H9 (cell line): Measurements from ENCODE around the gene UBE2Q2. TPM values are rescaled to one million over a fixed set of nuclear protein-coding genes. Genes with fewer than 3 reads are reported as not detected.

Experiments used
- DNase-seq: peaks from one replicate; pipeline ENCODE4 v3.0.0-alpha.2; 2017
- H2AFZ ChIP-seq: one replicate; pipeline ENCODE4 v1.6.1; 2013; ENCODE audit warnings: mild to moderate bottlenecking, low read length, control low read depth, moderate library complexity
- H2AK5ac ChIP-seq: 2 replicates; pipeline ENCODE4 v1.6.1; 2013; ENCODE audit warnings: low read length, control low read depth, mixed read lengths; ENCODE audit not compliant: insufficient read length
- H2BK120ac ChIP-seq: one replicate; pipeline ENCODE4 v1.6.1; 2013; ENCODE audit warnings: low read depth, mild to moderate bottlenecking, low read length, control low read depth, inconsistent platforms; ENCODE audit not compliant: poor library complexity, severe bottlenecking
- H2BK12ac ChIP-seq: 2 replicates; pipeline ENCODE4 v1.6.1; 2013; ENCODE audit warnings: low read length, control low read depth, mixed read lengths, low read depth; ENCODE audit not compliant: insufficient read length
- H2BK15ac ChIP-seq: 2 replicates; pipeline ENCODE4 v1.6.1; 2013; ENCODE audit warnings: low read depth, low read length, control low read depth
- H2BK20ac ChIP-seq: one replicate; pipeline ENCODE4 v1.6.1; 2013; ENCODE audit warnings: low read depth, mild to moderate bottlenecking, low read length, control low read depth, inconsistent platforms; ENCODE audit not compliant: poor library complexity, severe bottlenecking
- H2BK5ac ChIP-seq: 2 replicates; pipeline ENCODE4 v1.6.1; 2013; ENCODE audit warnings: low read length, control low read depth, mixed read lengths; ENCODE audit not compliant: insufficient read length
- H3K14ac ChIP-seq: 2 replicates; pipeline ENCODE4 v1.6.1; 2013; ENCODE audit warnings: low read length, control low read depth; ENCODE audit not compliant: insufficient read depth
- H3K18ac ChIP-seq: 2 replicates; pipeline ENCODE4 v1.6.1; 2013; ENCODE audit warnings: low read depth, mild to moderate bottlenecking, mixed read lengths, low read length, control low read depth; ENCODE audit not compliant: insufficient read length
- H3K23ac ChIP-seq: 2 replicates; pipeline ENCODE4 v1.6.1; 2013; ENCODE audit warnings: low read length, control low read depth, mixed read lengths, low read depth; ENCODE audit not compliant: insufficient read length
- H3K23me2 ChIP-seq: 2 replicates; pipeline ENCODE4 v1.6.1; 2013; ENCODE audit warnings: low read depth, mild to moderate bottlenecking, mixed read lengths, low read length, control low read depth; ENCODE audit not compliant: insufficient read length, poor library complexity, severe bottlenecking
- H3K27ac ChIP-seq: 2 replicates; pipeline ENCODE4 v1.5.1; 2013; ENCODE audit warnings: low read length, control low read depth, mixed read lengths, low read depth; ENCODE audit not compliant: insufficient read length
- H3K27me3 ChIP-seq: 2 replicates; pipeline ENCODE4 v1.6.1; 2013; ENCODE audit warnings: low read length, control low read depth, inconsistent platforms; ENCODE audit not compliant: insufficient read depth
- H3K4ac ChIP-seq: 2 replicates; pipeline ENCODE4 v1.6.1; 2013; ENCODE audit warnings: low read depth, mild to moderate bottlenecking, control low read depth, inconsistent platforms, low read length, moderate library complexity
- H3K4me1 ChIP-seq: 2 replicates; pipeline ENCODE4 v1.6.1; 2013; ENCODE audit warnings: low read length, control low read depth, inconsistent platforms; ENCODE audit not compliant: insufficient read depth
- H3K4me2 ChIP-seq: 2 replicates; pipeline ENCODE4 v1.6.1; 2013; ENCODE audit warnings: low read length, control low read depth, mixed read lengths; ENCODE audit not compliant: insufficient read length, insufficient read depth
- H3K56ac ChIP-seq: 2 replicates; pipeline ENCODE4 v1.6.1; 2013; ENCODE audit warnings: low read depth, mild to moderate bottlenecking, mixed read lengths, low read length, control low read depth; ENCODE audit not compliant: insufficient read length
- H3K79me1 ChIP-seq: 2 replicates; pipeline ENCODE4 v1.6.1; 2013; ENCODE audit warnings: low read depth, mild to moderate bottlenecking, moderate library complexity, low read length, control low read depth, inconsistent platforms; ENCODE audit not compliant: insufficient read depth, poor library complexity, severe bottlenecking
- H3K79me2 ChIP-seq: 2 replicates; pipeline ENCODE4 v1.6.1; 2013; ENCODE audit warnings: low read length, control low read depth, inconsistent platforms; ENCODE audit not compliant: insufficient read depth
- H3K9ac ChIP-seq: 2 replicates; pipeline ENCODE4 v1.6.1; 2013; ENCODE audit warnings: low read length, control low read depth, mixed read lengths; ENCODE audit not compliant: insufficient read length; ENCODE audit errors: extremely low read depth
- H3K9me3 ChIP-seq: one replicate; pipeline ENCODE4 v1.6.1; 2013; ENCODE audit warnings: low read depth, low read length, inconsistent platforms; ENCODE audit not compliant: control insufficient read depth
- H3T11ph ChIP-seq: one replicate; pipeline ENCODE4 v1.6.1; 2013; ENCODE audit warnings: mild to moderate bottlenecking, low read length, control low read depth, inconsistent platforms
- H4K20me1 ChIP-seq: one replicate; pipeline ENCODE4 v1.6.1; 2013; ENCODE audit not compliant: control insufficient read depth, insufficient read length, insufficient read depth
- H4K5ac ChIP-seq: 2 replicates; pipeline ENCODE4 v1.6.1; 2013; ENCODE audit warnings: low read depth, mild to moderate bottlenecking, mixed read lengths, low read length, control low read depth; ENCODE audit not compliant: insufficient read length
- H4K8ac ChIP-seq: replicated peaks from 2 replicates; pipeline ENCODE4 v1.6.1; 2013; ENCODE audit warnings: low read length, control low read depth, mixed read lengths, low read depth; ENCODE audit not compliant: insufficient read length
- H4K91ac ChIP-seq: 2 replicates; pipeline ENCODE4 v1.6.1; 2013; ENCODE audit warnings: low read depth, mild to moderate bottlenecking, moderate library complexity, mixed read lengths, low read length, control low read depth; ENCODE audit not compliant: insufficient read length
- H3K27ac Mint-ChIP-seq, 3 experiments: 2 replicates in 2 of 3; 3 replicates in 1 of 3; pipeline ENCODE4 v1.8.0; 2020 to 2021; ENCODE audit warnings: mixed read lengths in 3 of 3, mild to moderate bottlenecking in 1 of 3, moderate library complexity in 1 of 3
- H3K27me3 Mint-ChIP-seq: 2 replicates; pipeline ENCODE4 v1.8.0; 2021; ENCODE audit warnings: low read depth, mild to moderate bottlenecking, moderate library complexity, mixed read lengths
- H3K36me3 Mint-ChIP-seq, 3 experiments: 2 replicates in 2 of 3; 3 replicates in 1 of 3; pipeline ENCODE4 v1.8.0; 2020 to 2021; ENCODE audit warnings: low read depth in 3 of 3, mixed read lengths in 3 of 3; ENCODE audit not compliant: insufficient read depth in 1 of 3
- H3K4me1 Mint-ChIP-seq, 2 experiments: 2 replicates each; pipeline ENCODE4 v1.8.0; 2020; ENCODE audit warnings: mixed read lengths in 2 of 2
- H3K4me3 Mint-ChIP-seq, 2 experiments: 2 replicates in 1 of 2; 3 replicates in 1 of 2; pipeline ENCODE4 v1.8.0; 2020 to 2021; ENCODE audit warnings: mild to moderate bottlenecking in 2 of 2, mixed read lengths in 2 of 2, moderate library complexity in 1 of 2
- H3K9me3 Mint-ChIP-seq, 2 experiments: 2 replicates in 1 of 2; 3 replicates in 1 of 2; pipeline ENCODE4 v1.8.0; 2020; ENCODE audit warnings: mild to moderate bottlenecking in 2 of 2, mixed read lengths in 2 of 2, moderate library complexity in 1 of 2
- WGBS: extraction: QIAGEN DNeasy Blood & Tissue Kit; methylation state at CpG from one replicate; pipeline ENCODE4 v1.1.7; 2013; ENCODE audit warnings: missing lambda C conversion rate, low lambda C conversion rate, mixed read lengths; ENCODE audit not compliant: insufficient read length; ENCODE audit errors: extremely low coverage; 5-methylcytosine and 5-hydroxymethylcytosine counted together
- total RNA-seq: library from RNA; stranded (reverse); gene quantifications from 2 replicates; pipeline ENCODE4 v1.2.1, GENCODE V29; 2021
- TF ChIP-seq, protein P1 (sequence below): fragments of 200-600 bp; sonication (generic); conservative IDR thresholded peaks from 3 replicates; pipeline ENCODE4 v1.8.0; 2021; ENCODE audit warnings: antibody characterized with exemption, mild to moderate bottlenecking

UBE2Q2 gene
- total RNA-seq, 1 experiment from 2014 or later: 29.6 TPM

DNA sequence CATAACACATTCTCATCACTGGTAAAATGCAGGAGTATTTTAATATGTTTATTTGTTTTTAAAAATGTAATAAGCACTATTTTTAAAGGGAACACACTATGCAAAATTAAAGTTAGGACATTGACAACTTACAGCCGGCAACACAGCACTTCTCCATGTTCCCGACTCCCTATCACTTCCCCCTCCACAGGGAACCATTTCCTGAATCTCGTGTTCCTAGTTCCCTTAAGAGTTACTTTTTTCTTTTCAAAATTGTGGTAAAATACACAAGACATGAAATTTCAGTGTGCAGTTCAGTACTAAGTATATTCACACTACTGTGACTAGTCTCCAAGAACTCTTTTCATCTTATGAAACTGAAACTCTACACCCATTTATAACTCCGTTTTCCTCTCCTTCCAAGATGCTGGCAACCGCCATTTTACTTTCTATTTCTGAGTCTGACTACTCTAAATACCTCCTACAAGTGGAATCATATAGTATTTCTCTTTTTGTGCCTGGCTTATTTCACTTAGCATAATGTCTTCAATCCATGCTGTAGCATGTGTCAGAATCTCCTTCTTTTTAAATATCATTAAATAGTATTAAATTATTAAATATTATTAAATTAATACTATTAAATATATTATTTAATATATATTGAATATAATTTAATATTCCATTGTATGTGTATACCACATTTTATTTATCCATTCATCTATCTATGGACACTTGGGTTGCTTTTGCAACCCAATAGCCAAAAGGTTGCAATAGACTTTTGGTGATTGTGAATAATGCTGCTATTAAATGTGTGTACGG, 25.9 kb upstream of the UBE2Q2 start:
- H3K79me1 ChIP-seq: no peaks in the 10 kb centered on the region
- H3K4me1 ChIP-seq: no peaks in the 10 kb centered on the region
- no peaks in the 10 kb centered on the region for H3K79me2 ChIP-seq
- no peak overlapping the region for H3K4ac ChIP-seq
- TF ChIP-seq, protein P1, sequence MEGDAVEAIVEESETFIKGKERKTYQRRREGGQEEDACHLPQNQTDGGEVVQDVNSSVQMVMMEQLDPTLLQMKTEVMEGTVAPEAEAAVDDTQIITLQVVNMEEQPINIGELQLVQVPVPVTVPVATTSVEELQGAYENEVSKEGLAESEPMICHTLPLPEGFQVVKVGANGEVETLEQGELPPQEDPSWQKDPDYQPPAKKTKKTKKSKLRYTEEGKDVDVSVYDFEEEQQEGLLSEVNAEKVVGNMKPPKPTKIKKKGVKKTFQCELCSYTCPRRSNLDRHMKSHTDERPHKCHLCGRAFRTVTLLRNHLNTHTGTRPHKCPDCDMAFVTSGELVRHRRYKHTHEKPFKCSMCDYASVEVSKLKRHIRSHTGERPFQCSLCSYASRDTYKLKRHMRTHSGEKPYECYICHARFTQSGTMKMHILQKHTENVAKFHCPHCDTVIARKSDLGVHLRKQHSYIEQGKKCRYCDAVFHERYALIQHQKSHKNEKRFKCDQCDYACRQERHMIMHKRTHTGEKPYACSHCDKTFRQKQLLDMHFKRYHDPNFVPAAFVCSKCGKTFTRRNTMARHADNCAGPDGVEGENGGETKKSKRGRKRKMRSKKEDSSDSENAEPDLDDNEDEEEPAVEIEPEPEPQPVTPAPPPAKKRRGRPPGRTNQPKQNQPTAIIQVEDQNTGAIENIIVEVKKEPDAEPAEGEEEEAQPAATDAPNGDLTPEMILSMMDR: no peak
- no peaks in the 10 kb centered on the region for H3K36me3 Mint-ChIP-seq
- H3T11ph ChIP-seq: no peak overlapping the region
- H4K20me1 ChIP-seq: no peaks in the 10 kb centered on the region
- H2AFZ ChIP-seq: no peak overlapping the region
- no peak overlapping the region for H2BK5ac ChIP-seq
- no peak overlapping the region for H2BK12ac ChIP-seq
- H3K56ac ChIP-seq: no peak overlapping the region
- no peaks in the 10 kb centered on the region for H3K9me3 ChIP-seq
- H3K27me3 Mint-ChIP-seq: no peaks in the 10 kb centered on the region
- H2BK20ac ChIP-seq: no peak overlapping the region
- H3K4me2 ChIP-seq: no peak overlapping the region
- no peak for DNase-seq
- H3K9me3 Mint-ChIP-seq: peaks cover 0 to 1% of the 10 kb centered on the region in 2 experiments; a peak in 2 of 5 replicates
- no peak overlapping the region for H2BK120ac ChIP-seq
- H4K5ac ChIP-seq: no peak overlapping the region
- H4K91ac ChIP-seq: no peak overlapping the region
- no peak overlapping the region for H4K8ac ChIP-seq
- H3K27me3 ChIP-seq: no peaks in the 10 kb centered on the region; the same call in 1 of the 2 replicates
- H3K27ac Mint-ChIP-seq: no peak overlapping the region
- no peak overlapping the region for H3K9ac ChIP-seq
- H2AK5ac ChIP-seq: no peak overlapping the region
- H3K4me1 Mint-ChIP-seq: peaks cover 0 to 9% of the 10 kb centered on the region in 2 experiments; a peak in 2 of 4 replicates
- H3K23ac ChIP-seq: no peak overlapping the region
- H2BK15ac ChIP-seq: no peak overlapping the region
- H3K18ac ChIP-seq: no peak overlapping the region
- WGBS: no CpG with 5 or more reads among the region's 6 CpGs
- H3K27ac ChIP-seq: no peak overlapping the region
- H3K4me3 Mint-ChIP-seq: no peak overlapping the region
- H3K14ac ChIP-seq: no peak overlapping the region
- H3K23me2 ChIP-seq: no peaks in the 10 kb centered on the region
